ENCODE results near the gene OR10J5. TPM values are rescaled to one million over a fixed set of nuclear protein-coding genes. Genes with fewer than 3 reads are reported as not detected.

OR10J5 gene
- total RNA-seq, 1 donor from 2014 or later = not detected

GRCh38 chr1:159562680-159563079, 26.9 kb upstream of the OR10J5 start:
- Histone ChIP-seq H3K27ac (replicated peaks) (no peak overlapping the region), H3K27me3 (ENCODE audit: low read depth) (no peaks in the 10 kb centered on the region), H3K4me1 (no peaks in the 10 kb centered on the region), H3K9me3 (replicated peaks) (peaks cover 16% of the 10 kb centered on the region), H3K4me3 (no peak overlapping the region), H3K36me3 (no peaks in the 10 kb centered on the region)
- intact Hi-C loops (cut with micrococcal nuclease) = no loop called here
- DNase-seq = no peak
- no peak for TF ChIP-seq CTCF (IDR thresholded peaks at IDR 0.05; ENCODE audit: borderline replicate concordance)

GRCh38 chr1:159561497-159561896, 25.7 kb upstream of the OR10J5 start:
- no peaks in the 10 kb centered on the region for H3K36me3 ChIP-seq
- intact Hi-C loops (cut with micrococcal nuclease) = no loop called here
- H3K4me3 ChIP-seq = no peak overlapping the region

GRCh38 chr1:159560599-159560998, 24.8 kb upstream of the OR10J5 start:
- no peaks in the 10 kb centered on the region for H3K36me3 ChIP-seq
- H3K9me3 ChIP-seq (replicated peaks) = peaks cover 10% of the 10 kb centered on the region
- no peaks in the 10 kb centered on the region for H3K4me1 ChIP-seq
- H3K4me3 ChIP-seq = no peak overlapping the region
- no peak overlapping the region for H3K27ac ChIP-seq (replicated peaks)
- intact Hi-C loops (cut with micrococcal nuclease) = no loop called here
- TF ChIP-seq CTCF (IDR thresholded peaks at IDR 0.05; ENCODE audit: borderline replicate concordance) = no peak
- no peaks in the 10 kb centered on the region for H3K27me3 ChIP-seq (ENCODE audit: low read depth)
- no peak for DNase-seq

More at GRCh38 chr1:159561497-159561896, 25.7 kb upstream of the OR10J5 start:
- Histone ChIP-seq H3K9me3 (replicated peaks) (peaks cover 16% of the 10 kb centered on the region), H3K27ac (replicated peaks) (no peak overlapping the region), H3K4me1 (no peaks in the 10 kb centered on the region), H3K27me3 (ENCODE audit: low read depth) (no peaks in the 10 kb centered on the region)
- no peak for DNase-seq
- TF ChIP-seq CTCF (IDR thresholded peaks at IDR 0.05; ENCODE audit: borderline replicate concordance) = no peak

GRCh38 chr1:159556931-159557369, 21.1 kb upstream of the OR10J5 start:
- Histone ChIP-seq H3K4me3 (no peak overlapping the region), H3K27me3 (ENCODE audit: low read depth) (no peaks in the 10 kb centered on the region), H3K4me1 (no peaks in the 10 kb centered on the region), H3K9me3 (replicated peaks) (no peaks in the 10 kb centered on the region), H3K27ac (replicated peaks) (no peak overlapping the region), H3K36me3 (no peaks in the 10 kb centered on the region)
- no peak for TF ChIP-seq CTCF (IDR thresholded peaks at IDR 0.05; ENCODE audit: borderline replicate concordance)
- DNase-seq = no peak
- intact Hi-C loops (cut with micrococcal nuclease) = no loop called here

GRCh38 chr1:159554696-159555095, 18.9 kb upstream of the OR10J5 start:
- intact Hi-C loops (cut with micrococcal nuclease) = no loop called here
- no peak for TF ChIP-seq CTCF (IDR thresholded peaks at IDR 0.05; ENCODE audit: borderline replicate concordance)
- H3K36me3 ChIP-seq = no peaks in the 10 kb centered on the region
- no peaks in the 10 kb centered on the region for H3K4me1 ChIP-seq
- H3K4me3 ChIP-seq = no peak overlapping the region
- no peak overlapping the region for H3K27ac ChIP-seq (replicated peaks)
- H3K27me3 ChIP-seq (ENCODE audit: low read depth) = no peaks in the 10 kb centered on the region
- H3K9me3 ChIP-seq (replicated peaks) = no peaks in the 10 kb centered on the region
- no peak for DNase-seq

GRCh38 chr1:159554261-159554660, 18.5 kb upstream of the OR10J5 start:
- TF ChIP-seq CTCF (IDR thresholded peaks at IDR 0.05; ENCODE audit: borderline replicate concordance) = no peak
- H3K27ac ChIP-seq (replicated peaks) = no peak overlapping the region

More at GRCh38 chr1:159554261-159554660, 18.5 kb upstream of the OR10J5 start:
- Histone ChIP-seq H3K36me3 (no peaks in the 10 kb centered on the region), H3K27me3 (ENCODE audit: low read depth) (no peaks in the 10 kb centered on the region), H3K4me1 (no peaks in the 10 kb centered on the region), H3K4me3 (no peak overlapping the region), H3K9me3 (replicated peaks) (no peaks in the 10 kb centered on the region)
- DNase-seq = no peak
- intact Hi-C loops (cut with micrococcal nuclease) = no loop called here
